ENCODE results near the gene UPP2.

- TF ChIP-seq EZH2 (IDR thresholded peaks at IDR 0.05; ENCODE audit: insufficient read depth, poor library complexity, severe bottlenecking) (no peak), EZH2phosphoT487 (IDR thresholded peaks at IDR 0.05; ENCODE audit: insufficient read depth, low read depth) (no peak)
Measured at GRCh38 chr2:158061763-158062162, 39.9 kb upstream of the UPP2 start.
